HCEC 1CT (cell line): ENCODE data around the gene DEPDC5.
"Not testable (repeated sequence)": the region's sequence is repeated elsewhere in the genome, so short reads cannot be mapped to it uniquely, and the experiment has no call there.

Experiments
- DNase-seq: peaks from one replicate; pipeline ENCODE4 v3.0.0-alpha.2; 2017

The DEPDC5 gene

DNA sequence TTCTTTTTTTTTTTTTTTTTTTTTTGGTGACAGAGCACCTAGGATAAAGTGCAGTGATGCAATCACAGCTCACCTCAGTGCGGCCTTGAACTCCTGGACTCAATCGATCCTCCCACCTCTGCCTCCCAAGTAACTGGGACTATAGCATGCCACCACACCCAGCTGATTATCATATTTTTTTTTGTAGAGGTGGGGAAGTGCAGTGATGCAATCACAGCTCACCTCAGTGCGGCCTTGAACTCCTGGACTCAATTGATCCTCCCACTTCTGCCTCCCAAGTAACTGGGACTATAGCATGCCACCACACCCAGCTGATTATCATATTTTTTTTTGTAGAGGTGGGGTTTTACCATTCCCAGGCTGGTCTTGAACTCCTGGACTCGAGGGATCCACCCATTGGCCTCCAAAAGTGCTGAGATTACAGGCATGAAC lies 61.6 kb downstream of the DEPDC5 start:
- not testable (repeated sequence) for DNase-seq

DNA sequence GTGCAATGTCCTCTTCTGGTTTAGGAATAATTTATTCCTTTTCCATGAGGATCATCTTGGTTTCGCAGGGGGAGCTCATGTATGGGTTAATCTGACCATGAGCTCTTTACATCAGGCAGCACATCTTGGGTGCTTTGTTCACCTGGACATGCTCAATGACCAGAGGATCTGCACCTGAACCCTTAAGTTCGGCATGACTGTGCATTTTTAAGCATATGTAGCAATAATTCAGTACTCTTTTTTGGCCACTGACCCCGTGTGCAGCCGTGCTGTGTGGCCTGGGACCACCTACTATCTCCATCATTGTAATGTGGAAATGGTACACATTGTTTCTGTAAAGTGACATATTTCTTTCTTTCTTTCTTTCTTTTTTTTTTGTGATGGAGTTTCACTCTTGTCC lies 62.9 kb downstream of the DEPDC5 start:
- DNase-seq, result no peak

DNA sequence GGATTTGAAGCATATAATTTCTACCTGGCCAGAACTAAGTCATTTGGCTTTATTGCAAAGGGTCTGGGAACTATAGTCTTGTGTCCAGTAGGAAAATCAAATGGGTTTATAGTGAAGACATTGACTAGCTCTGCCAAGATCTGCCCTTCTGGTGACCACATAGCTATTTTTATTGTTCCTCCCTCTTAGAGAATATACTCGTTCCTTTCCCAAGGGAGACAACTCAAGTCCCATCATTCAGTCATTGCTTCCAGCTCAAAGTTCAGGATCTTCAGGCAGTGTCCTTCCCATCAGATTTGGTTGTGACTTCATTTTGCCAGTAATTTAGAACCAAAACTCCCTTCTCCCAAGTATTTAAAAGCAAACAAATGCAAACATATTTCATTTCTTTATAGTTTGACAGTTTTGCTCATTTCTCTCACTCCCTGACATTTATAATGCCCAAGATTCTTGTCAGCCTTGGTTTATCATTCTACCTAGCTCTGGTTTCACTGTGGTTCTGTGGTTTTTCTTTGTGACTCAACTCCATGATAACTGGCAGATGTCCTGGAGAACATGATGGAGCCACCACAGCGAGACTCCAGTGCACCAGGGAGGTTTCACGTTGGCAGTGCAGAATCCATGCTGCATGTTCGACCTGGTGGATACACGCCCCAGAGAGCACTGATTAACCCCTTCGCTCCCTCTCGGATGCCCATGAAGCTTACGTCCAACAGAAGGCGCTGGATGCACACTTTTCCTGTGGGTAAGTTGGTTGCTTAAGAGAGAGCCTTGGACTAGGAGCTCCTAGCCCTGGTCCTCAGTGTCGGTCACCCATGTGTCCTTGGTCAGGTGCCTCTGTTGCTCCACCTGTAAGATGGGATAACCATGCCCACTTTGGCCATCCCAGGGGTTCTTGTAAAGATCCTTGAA lies 64.9 kb downstream of the DEPDC5 start:
- peak; percentile 18 for DNase-seq

DNA sequence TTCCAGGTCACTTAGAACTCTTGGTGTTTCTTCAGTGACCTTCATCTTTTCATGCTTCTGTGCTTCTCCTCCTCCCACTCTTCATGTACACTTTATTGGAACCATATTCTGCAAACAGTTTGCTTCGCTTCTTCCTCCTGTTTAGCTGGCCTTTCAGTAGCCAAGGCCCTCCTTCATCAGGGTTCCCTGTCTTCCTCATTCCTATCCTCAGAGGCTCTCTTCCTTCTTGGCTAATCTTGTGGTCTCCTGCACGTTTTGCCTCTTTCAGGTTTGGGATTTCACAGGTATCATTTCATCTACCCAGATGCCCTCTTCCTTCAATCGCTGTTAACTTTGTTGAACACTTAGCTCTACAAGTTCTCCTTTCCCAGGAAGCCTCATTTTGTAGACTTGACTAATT lies 66.8 kb downstream of the DEPDC5 start:
- no peak for DNase-seq

DNA sequence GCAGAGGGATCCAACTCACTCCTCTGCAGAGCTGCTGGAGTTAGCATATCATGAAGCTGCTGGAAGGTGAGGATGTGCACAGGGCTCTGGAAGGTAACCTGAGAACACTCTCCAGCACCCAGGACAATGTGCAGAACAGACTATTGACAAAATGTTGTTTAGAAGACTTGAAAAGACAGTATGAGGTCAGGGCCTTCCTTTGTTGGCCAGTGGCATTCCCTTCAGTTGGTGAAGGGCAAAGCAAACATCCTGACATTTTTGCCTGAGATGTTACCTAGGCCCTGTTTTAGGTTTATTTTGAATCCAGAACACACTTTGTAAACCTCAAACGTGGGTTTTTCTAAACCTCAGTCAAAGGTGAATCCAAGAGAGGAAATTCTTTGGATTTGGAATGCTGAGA lies 67.8 kb downstream of the DEPDC5 start:
- DNase-seq, result no peak

DNA sequence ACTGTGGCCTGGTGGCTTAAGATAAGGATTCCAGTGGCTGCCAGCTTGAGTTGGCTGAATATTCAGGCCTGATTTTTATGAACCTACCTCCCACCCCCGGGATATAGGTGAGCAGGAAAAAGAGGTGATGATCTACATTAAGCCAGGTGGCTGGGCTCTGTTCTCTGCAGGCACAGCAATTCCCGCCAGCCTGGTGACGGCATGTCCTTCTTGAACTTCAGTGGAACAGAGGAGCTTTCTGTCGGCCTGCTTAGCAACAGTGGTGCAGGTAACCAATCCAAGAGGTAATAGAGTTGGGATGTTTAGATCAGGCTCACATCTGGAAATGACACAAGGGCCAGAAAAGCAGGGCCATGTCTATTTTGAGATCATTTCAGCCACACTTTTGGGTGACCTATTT lies 68.7 kb downstream of the DEPDC5 start:
- DNase-seq, result no peak

DNA sequence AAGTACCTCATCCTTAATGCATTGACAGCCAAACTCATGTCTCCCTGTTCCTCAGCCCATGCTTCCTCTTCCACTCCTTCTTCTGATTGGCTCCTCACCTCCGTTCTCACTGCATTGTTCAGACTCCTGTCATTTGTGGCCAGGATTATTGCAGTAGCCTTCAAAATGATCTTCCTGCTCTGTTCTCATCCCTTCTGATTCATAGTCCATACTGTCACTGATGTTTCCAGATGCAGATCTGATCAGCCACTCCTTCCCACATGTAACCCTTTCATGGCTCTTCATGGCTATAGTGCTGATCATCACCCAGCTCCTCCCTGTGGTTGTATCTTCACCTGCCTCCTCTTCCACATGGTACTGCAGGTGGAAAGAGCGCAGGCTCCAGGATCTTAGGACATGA lies 71.7 kb downstream of the DEPDC5 start:
- peak; percentile 24 for DNase-seq

DNA sequence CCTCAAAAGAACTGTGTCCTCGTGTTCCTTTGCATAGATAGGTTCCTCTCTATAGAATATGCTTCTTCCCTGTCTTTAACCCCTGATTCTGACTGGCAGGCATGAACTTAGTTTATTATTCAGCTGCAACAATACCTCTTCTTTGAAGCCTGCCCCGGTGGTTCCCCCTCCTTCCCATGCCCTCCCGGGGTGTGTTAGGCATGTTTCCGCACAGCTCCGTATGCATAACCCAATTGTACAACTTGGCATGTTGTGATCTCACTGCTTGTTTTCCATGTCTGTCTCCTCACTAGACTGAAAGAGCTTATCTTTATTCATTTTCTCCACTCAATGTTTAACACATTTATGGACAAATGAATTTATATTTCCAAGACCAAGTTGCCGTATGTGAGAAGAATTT lies 72.6 kb downstream of the DEPDC5 start:
- no peak for DNase-seq

DNA sequence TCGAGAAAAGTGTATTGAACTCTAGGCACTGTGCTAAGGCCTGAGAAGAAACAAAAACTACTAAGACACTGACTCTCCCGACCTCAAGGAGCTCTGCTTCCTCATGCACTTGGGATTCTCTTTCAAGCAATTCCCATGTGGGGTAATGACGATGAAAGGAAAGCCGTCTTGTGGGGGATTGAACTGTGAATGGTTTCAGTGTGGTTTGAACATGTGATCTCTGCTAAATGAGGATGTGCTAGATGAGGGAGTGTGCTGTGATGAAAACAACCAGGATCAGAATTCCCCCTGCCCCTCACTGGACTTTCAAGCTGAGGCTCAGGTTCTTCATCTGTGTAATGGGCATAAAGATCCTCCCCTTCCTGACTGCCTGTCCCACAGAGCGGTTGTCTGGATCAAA lies 74.9 kb downstream of the DEPDC5 start:
- no peak for DNase-seq

DNA sequence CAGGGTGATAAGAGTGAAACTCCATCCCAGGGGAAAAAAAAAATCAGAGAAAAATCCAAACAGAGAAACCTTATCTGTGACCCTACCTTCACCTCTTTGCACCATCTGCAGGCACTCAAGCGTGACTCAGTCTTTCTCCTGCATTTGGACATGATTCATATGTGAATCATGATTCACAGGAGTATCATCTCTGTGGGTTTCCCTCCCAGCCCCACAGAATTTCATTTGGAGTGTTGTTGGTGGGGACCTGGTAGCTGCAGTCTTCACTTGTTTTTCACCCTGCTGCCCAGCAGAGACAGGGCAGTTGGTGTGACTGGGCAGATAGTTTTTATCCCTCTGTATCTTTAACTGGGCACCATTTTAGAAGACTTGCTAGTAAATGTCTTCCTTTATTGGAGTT lies 75.7 kb downstream of the DEPDC5 start:
- peak; percentile 93 for DNase-seq

DNA sequence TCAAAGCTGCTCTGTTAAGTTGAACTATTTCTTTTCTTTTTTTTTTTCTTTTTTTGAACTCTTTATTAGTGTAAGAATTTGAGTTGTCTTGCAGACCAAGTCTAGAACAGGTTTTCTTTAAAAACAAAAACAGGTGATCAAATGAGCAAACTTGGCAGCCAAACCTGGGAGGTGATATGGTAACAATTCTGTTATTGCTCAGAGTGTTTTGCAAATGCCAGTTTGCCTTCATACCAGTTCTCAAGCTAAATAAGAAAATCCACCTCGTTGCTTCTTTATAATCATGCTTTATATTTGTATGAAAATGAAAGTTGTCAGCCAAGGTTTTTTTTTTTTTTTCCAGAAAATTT lies 76.9 kb downstream of the DEPDC5 start:
- no peak for DNase-seq

DNA sequence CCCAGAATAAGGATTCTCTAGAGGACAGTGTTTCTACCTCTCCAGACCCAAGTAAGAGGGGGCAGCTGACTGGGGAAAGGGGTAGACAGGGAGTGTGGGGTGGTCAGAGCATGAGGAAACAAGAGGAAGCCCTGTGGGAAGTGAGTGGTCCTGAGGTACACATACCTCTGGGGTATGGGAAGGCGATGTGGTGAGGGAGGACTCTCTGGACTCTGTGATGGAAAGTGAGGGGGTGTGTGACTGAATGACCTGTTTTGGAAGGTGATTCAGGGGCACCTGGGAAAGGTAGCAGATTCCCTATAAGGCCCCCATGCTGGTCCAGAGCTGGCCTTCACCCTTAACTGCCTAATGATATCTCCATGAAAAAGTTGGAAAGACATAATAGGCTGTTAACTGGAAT lies 80.1 kb downstream of the DEPDC5 start:
- DNase-seq, result no peak

DNA sequence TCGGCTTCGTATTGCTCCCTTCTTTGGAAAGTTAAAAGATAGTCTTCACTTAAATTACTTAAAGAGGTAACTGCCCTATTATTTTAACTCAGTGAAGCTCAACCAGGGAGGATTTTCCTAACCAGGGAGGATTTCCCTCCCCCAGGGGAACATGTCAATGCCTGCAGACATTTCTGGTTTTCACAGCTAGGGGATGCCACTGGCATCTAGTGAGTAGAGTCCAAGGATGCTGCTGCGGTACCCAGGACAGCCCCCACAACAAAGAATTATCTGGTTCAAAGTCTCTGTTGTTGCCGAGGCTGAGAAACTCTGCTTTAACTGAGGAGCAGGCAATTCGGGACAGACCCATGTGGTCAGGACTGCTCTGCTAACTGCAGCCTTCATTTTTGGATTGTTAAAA lies 82.2 kb downstream of the DEPDC5 start:
- DNase-seq, result no peak

DNA sequence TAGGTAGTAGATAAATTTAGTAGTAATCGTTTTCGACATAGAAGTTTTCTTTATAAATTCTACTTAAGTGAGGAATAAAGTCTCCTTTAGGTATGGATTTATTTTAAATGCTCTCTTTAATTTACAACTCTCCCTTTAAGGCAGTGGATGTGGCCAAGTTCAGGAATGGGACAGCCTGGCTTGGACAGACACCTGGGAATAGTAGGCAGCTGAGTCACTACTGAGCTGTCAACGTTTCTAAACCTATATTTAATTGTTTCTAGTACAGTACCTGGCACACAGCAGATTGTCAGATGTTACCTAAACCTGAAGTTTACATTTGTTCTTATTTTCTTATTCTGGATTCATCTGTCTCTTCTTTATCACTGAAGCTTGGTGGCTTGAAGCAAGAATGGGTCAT lies 85.1 kb downstream of the DEPDC5 start:
- DNase-seq, result no peak

DNA sequence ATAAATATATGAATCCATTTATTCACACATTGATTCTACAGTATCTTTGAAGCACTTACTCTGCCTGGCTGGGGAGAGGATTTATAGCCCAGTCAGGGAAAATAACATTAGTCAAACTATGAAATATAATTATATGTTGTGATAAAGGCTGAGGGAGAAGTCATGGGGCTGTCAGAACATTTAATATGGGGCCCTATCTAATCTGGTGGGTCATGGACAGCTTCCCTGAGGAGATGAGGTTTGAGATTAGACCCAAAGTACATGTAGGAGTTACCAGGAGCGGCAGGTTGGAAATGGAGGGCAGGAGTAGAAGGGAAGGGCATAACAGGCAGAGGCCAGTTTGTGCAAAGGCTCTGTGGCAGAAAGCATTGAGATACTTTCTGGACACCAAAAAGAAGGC lies 86.2 kb downstream of the DEPDC5 start:
- no peak for DNase-seq

DNA sequence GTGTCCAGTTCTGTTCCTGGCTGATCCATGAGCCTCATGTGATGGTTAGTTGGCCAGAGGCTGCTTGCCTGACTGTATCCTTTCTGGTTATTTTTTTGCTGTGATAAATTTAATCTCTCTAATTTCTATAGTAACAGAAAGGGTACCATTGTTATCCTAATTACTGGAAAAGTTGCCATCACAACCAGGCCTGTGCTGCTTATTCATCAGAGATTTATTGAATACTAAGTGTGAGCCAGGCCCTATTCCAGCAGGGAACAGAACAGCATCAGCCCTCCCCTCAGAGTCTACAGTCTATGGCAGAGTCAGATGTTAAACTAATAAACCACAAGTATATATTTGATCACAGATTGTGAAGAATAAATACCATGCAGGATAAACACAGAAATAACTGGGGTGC lies 86.8 kb downstream of the DEPDC5 start:
- DNase-seq, result no peak

DNA sequence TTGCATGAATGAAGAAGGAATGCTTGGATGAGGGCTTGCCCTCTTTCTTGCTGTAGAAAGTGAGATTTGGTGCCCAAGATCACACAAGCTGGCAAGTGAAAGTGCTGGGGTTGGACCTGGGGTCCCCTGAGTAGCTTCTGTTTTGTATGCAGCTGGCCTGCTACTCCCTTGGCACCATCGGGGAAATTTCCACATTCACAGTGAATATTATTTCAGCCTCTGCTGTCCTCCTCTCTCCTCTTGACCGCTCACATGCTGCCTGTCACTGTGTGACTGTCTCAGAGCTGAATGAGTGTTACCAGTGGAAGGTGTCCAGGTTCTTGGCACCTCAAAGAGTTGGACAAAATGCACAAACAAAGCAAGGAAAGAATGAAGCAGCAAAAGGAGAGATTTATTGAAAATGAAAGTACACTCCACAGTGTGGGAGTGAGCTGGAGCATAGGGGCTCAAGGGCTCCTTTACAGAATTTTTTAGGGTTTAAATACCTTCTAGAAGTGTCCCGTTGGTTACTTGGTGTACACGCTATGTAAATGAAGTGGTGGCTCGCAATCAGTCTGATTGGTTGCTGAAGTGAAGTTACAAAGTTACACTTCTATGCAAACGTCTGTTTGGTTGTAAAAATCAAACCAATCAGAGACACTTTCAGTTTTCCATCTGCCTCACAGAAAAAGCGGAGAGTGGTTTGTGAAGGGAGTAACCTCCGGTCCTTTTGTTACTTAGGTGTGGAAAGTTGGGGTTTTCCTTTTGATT lies 87.4 kb downstream of the DEPDC5 start:
- no peak for DNase-seq

DNA sequence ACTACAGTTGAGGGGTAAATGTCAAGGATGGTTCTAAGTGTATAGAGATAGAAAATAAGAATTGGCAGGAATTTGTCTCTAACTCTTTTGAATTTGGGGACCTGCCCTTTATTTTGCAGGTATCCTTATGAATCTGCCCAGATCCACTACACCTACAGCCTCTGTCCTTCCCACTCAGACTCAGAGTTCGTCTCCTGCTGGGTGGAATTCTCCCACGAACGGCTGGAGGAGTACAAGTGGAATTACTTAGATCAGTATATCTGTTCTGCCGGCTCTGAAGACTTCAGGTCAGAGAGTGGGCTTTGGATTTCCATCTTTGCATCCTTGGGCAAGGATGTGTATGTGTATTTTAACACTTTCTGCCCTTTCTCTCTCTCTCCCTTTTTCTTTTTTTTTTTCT lies 89.7 kb downstream of the DEPDC5 start:
- DNase-seq, result no peak

DNA sequence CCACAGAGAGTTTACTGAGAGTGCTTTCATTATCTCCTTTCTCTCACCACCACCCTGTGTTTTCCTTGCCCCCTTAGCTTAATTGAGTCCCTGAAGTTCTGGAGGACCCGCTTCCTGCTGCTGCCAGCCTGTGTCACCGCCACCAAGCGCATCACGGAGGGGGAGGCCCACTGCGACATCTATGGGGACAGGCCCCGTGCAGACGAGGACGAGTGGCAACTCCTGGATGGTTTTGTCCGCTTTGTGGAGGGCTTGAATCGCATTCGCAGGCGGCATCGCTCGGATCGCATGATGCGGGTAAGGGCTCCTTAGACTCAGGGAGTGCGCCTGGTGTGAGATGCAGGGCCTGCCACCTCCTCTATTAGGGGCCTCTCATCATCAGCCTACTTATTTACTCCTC lies 91.1 kb downstream of the DEPDC5 start:
- DNase-seq, result no peak

DNA sequence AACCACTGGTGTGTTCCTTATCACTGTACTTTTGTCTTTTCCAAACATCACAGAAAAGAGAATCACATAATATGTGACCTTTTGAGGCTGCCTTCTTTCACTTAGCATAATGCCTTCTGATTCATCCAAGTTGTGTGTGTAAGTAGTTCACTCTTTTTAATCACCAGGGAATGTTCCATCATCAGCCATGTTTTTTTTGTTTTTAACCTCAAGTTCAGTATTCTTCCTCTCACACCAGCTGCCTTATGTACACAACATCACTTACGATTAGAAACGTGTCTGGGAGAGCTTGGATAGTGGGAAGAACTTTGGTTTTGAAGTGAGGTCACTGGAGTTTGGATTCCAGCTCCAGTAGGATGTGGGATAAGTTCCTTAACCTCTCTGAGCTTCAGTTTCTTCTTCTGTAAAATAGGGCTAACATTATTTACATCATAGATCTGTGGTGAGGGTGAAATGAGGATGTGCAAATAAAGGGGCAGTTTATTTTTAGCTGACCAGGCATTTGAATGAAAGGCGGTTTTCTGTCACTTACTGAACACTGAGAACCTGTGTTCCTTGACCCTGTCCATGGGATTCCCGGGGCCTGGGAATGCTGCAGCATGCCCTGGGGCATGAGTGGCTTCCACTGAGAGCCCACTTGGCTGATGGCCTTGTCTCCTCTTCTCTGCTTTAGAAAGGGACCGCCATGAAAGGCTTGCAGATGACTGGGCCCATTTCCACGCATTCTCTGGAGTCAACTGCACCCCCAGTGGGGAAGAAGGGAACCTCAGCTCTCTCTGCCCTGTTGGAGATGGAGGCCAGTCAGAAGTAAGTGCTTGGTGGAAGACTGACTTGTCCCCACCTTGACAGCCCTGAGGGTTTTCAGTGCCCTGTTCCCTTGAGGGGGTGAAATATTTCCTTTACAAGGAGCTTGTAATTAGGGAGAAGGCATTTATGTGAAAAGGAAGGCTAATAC lies 92.6 kb downstream of the DEPDC5 start:
- peak; percentile 42 for DNase-seq

DNA sequence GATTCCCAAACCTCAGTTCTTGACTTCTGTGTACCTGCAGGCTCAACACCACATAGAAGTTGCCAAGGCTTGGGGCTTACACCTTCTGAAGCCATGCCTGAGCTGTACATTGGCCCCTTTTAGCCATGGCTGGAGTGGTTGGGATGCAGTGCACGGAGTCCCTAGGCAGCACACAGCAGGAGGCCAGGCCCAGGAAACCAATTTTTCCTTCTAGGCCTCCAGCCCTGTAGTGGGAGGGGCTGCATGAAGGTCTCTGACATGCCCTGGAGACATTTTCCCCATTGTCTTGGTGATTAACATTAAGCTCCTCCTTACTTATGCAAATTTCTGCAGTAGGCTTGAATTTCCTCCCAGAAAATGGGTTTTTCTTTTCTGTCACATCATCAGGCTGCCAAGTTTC lies 94.6 kb downstream of the DEPDC5 start:
- DNase-seq, result no peak

DNA sequence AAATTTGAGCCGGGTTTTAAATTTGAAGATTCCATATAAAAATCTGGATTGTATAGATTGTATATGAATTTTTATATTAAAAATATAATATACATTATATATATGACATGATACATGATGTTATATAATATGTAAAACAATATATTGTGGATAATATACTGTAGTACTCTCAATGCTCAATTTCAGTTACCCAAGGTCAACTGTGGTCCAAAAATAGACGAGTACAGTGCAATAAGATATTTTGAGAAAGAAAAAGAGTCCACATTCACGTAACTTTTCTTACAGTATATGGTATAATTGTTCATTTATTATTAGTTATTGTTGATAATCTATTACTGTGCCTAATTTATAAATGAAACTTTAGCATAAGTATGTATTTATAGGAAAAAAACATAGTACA lies 96.3 kb downstream of the DEPDC5 start:
- DNase-seq, result no peak

DNA sequence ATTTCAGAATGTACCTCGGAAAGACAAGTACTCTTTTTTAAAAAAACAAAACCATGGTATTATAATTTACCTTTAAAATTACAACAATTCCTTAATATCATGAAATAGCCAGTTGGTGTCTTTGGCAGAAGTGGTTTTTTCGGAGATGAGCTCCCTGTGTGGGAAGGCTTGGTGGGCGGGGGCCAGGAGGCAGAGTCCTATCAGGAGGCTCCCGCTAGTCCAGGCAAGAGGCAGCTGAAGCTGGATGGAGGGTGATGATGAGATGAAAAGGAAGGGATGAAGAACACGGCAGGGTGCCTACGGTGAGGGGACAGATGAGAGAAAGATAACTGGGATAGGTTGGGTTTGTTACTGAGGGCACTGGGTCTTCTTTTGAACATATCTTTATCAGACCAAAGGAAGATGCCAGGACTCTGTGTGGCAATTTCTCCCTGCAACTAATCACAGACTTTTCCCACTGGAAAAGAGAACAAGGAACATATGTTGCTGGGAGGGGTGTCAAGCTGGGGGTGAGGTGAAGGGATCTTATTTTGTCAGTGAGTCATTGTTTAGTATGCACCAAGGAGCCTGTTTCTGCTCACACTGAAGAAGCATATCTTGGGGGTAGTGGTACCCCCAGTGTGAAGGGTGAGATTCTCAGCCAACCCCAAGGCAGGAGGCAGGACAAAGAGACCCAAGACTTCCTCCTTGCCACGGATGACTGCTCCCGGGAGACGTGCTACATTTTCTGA lies 99.0 kb downstream of the DEPDC5 start:
- DNase-seq, result no peak
